SK-N-SH treated with all-trans-retinoic acid at 6 μM for 48 hours (cell line): ENCODE measurements around the gene MACROH2A2.

Experiments used
- ARNTL ChIP-seq: fragments of 450-650 bp; formaldehyde crosslinking; IDR thresholded peaks from 2 replicates; pipeline ENCODE4 v1.5.0; 2020; ENCODE audit warnings: low read depth, mild to moderate bottlenecking, moderate library complexity, borderline replicate concordance
- CREB5 ChIP-seq: fragments of 250-450 bp; sonication (Bioruptor Pico); IDR thresholded peaks from 2 replicates; pipeline ENCODE4 v1.5.1; 2020; ENCODE audit warnings: low read depth, mild to moderate bottlenecking, moderate library complexity
- GLIS3 ChIP-seq: fragments of 250-450 bp; sonication (Bioruptor Pico); IDR thresholded peaks from 2 replicates; pipeline ENCODE4 v1.5.0; 2020; ENCODE audit warnings: mild to moderate bottlenecking, moderate library complexity
- PATZ1 ChIP-seq: fragments of 250-450 bp; sonication (Bioruptor Pico); IDR thresholded peaks from 2 replicates; pipeline ENCODE4 v1.8.0; 2020; ENCODE audit warnings: mild to moderate bottlenecking, moderate library complexity, borderline replicate concordance
- PPARA ChIP-seq: fragments of 250-450 bp; sonication (Bioruptor Pico); IDR thresholded peaks from 2 replicates; pipeline ENCODE4 v1.5.0; 2020; ENCODE audit warnings: mild to moderate bottlenecking, borderline replicate concordance
- RARB ChIP-seq: fragments of 250-450 bp; sonication (Bioruptor Pico); IDR thresholded peaks from 2 replicates; pipeline ENCODE4 v1.8.0; 2021; ENCODE audit warnings: mild to moderate bottlenecking, moderate library complexity
- SNAI2 ChIP-seq: fragments of 250-450 bp; sonication (Bioruptor Pico); IDR thresholded peaks from 2 replicates; pipeline ENCODE4 v1.5.0; 2020; ENCODE audit warnings: mild to moderate bottlenecking, moderate library complexity
- ZFP3 ChIP-seq: fragments of 250-450 bp; sonication (Bioruptor Pico); IDR thresholded peaks from 2 replicates; pipeline ENCODE4 v1.5.0; 2020; ENCODE audit warnings: mild to moderate bottlenecking, moderate library complexity
- ZNF565 ChIP-seq: fragments of 450-650 bp; formaldehyde crosslinking; conservative IDR thresholded peaks from 2 replicates; pipeline ENCODE4 v1.5.0; 2020; ENCODE audit warnings: low read depth, mild to moderate bottlenecking, moderate library complexity

DNA sequence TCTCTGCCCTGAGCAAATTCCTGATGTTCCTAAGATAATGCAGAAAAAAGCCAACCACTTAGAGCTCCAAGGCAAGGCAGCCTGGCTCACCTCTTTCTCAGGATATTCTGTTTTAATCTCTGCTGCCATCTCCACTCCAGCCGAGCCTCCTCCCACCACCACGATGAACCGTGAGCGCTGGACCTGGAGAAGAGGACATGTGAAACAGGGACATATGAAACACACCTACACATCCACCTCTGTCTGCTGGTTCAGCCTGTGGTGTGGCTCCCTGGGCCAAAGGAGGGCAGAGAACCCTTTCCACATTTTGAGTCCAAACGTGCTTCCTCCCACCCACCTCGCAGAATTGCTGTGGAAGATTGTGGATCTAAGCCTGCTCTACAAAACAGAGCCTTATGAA, 67.8 kb downstream of the MACROH2A2 start:
- no peak for TF ChIP-seq CREB5
- TF ChIP-seq PPARA (CRISPR knock-in tag), result no peak
- no peak for TF ChIP-seq PATZ1
- no peak for TF ChIP-seq ZNF565
- no peak for TF ChIP-seq GLIS3
- TF ChIP-seq SNAI2, result no peak
- TF ChIP-seq ARNTL (CRISPR knock-in tag), result no peak
- TF ChIP-seq ZFP3, result no peak
- no peak for TF ChIP-seq RARB (CRISPR knock-in tag)
